HL-60 (cell line): ENCODE measurements around the gene IYD.

ENCODE experiments used
- DNase-seq, 2 experiments: peaks; one replicate each; pipeline ENCODE4 v3.0.0-alpha.2; 2010 to 2020; ENCODE audit warnings: low read depth in 1 of 2, low spot score in 1 of 2
- H3K27ac ChIP-seq: fragments of 250-450 bp; sonication (Bioruptor Pico); replicated peaks from 2 replicates; pipeline ENCODE4 v1.5.1; 2020; ENCODE audit warnings: mild to moderate bottlenecking, moderate library complexity
- H3K27me3 ChIP-seq: fragments of 250-450 bp; sonication (Bioruptor Pico); 2 replicates; pipeline ENCODE4 v1.5.1; 2021; ENCODE audit warnings: mild to moderate bottlenecking, moderate library complexity; ENCODE audit not compliant: insufficient read depth, poor library complexity, severe bottlenecking
- H3K4me3 ChIP-seq: replicated peaks from 2 replicates; pipeline ENCODE4 v1.5.1; 2011; ENCODE audit warnings: mild to moderate bottlenecking, control low read depth, low read length; ENCODE audit not compliant: insufficient read depth
- GABPA ChIP-seq: IDR thresholded peaks from 2 replicates; pipeline ENCODE4 v1.6.1; 2012; ENCODE audit warnings: low read depth
- POLR2AphosphoS5 ChIP-seq: IDR thresholded peaks from 2 replicates; pipeline ENCODE4 v1.6.1; 2012; ENCODE audit warnings: low read depth
- SPI1 ChIP-seq: IDR thresholded peaks from 2 replicates; pipeline ENCODE4 v1.6.1; 2012; ENCODE audit warnings: low read depth, mild to moderate bottlenecking, borderline replicate concordance
- TF ChIP-seq, protein P1 (sequence below): IDR thresholded peaks from one replicate; pipeline ENCODE4 v1.5.1; 2011; ENCODE audit warnings: low read length, control low read depth, inconsistent platforms; ENCODE audit not compliant: insufficient read depth
- TF ChIP-seq, protein P2 (sequence below): IDR thresholded peaks from 2 replicates; pipeline ENCODE4 v1.6.1; 2012; ENCODE audit warnings: low read depth; ENCODE audit not compliant: insufficient replicate concordance

IYD gene

DNA sequence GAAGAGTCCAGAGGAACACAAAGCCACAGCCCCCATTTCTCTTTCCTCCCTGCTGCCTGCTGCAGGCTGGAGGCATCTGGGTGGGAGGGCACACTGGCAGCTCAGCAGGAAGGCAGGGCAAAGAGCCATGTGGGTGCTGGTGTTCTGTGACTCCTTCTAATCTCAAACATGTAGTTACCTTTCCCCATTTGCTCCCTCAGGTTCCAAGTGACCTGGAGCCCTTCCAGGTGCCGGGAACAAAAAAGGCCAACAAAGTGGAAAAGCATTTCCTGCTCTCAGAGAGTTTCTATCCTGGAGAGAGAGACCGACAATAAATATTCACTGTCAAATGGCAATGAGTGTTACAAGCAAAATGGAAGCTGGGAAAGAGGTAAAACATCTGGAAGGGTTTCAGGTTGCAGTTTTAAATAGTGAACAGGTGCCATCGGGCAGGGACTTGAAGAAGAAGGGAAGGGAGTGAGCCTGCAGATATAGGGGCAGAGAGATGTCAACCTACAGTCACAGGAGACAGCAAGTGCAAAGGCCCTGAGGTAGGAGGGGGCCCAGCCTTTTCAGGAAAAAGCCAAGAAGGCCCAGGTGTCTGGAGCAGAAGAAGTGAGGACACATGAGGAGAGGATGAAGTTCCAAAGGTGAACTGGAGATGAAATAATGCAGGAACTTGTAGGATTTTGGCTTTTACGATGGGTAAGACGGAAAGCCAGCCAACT is 43.6 kb upstream of the IYD start:
- TF ChIP-seq GABPA = no peak
- TF ChIP-seq, protein P1, sequence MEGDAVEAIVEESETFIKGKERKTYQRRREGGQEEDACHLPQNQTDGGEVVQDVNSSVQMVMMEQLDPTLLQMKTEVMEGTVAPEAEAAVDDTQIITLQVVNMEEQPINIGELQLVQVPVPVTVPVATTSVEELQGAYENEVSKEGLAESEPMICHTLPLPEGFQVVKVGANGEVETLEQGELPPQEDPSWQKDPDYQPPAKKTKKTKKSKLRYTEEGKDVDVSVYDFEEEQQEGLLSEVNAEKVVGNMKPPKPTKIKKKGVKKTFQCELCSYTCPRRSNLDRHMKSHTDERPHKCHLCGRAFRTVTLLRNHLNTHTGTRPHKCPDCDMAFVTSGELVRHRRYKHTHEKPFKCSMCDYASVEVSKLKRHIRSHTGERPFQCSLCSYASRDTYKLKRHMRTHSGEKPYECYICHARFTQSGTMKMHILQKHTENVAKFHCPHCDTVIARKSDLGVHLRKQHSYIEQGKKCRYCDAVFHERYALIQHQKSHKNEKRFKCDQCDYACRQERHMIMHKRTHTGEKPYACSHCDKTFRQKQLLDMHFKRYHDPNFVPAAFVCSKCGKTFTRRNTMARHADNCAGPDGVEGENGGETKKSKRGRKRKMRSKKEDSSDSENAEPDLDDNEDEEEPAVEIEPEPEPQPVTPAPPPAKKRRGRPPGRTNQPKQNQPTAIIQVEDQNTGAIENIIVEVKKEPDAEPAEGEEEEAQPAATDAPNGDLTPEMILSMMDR = no peak
- TF ChIP-seq SPI1 = no peak
- TF ChIP-seq, protein P2, sequence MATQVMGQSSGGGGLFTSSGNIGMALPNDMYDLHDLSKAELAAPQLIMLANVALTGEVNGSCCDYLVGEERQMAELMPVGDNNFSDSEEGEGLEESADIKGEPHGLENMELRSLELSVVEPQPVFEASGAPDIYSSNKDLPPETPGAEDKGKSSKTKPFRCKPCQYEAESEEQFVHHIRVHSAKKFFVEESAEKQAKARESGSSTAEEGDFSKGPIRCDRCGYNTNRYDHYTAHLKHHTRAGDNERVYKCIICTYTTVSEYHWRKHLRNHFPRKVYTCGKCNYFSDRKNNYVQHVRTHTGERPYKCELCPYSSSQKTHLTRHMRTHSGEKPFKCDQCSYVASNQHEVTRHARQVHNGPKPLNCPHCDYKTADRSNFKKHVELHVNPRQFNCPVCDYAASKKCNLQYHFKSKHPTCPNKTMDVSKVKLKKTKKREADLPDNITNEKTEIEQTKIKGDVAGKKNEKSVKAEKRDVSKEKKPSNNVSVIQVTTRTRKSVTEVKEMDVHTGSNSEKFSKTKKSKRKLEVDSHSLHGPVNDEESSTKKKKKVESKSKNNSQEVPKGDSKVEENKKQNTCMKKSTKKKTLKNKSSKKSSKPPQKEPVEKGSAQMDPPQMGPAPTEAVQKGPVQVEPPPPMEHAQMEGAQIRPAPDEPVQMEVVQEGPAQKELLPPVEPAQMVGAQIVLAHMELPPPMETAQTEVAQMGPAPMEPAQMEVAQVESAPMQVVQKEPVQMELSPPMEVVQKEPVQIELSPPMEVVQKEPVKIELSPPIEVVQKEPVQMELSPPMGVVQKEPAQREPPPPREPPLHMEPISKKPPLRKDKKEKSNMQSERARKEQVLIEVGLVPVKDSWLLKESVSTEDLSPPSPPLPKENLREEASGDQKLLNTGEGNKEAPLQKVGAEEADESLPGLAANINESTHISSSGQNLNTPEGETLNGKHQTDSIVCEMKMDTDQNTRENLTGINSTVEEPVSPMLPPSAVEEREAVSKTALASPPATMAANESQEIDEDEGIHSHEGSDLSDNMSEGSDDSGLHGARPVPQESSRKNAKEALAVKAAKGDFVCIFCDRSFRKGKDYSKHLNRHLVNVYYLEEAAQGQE = no peak
- no peak for TF ChIP-seq POLR2AphosphoS5
- no peak for DNase-seq

DNA sequence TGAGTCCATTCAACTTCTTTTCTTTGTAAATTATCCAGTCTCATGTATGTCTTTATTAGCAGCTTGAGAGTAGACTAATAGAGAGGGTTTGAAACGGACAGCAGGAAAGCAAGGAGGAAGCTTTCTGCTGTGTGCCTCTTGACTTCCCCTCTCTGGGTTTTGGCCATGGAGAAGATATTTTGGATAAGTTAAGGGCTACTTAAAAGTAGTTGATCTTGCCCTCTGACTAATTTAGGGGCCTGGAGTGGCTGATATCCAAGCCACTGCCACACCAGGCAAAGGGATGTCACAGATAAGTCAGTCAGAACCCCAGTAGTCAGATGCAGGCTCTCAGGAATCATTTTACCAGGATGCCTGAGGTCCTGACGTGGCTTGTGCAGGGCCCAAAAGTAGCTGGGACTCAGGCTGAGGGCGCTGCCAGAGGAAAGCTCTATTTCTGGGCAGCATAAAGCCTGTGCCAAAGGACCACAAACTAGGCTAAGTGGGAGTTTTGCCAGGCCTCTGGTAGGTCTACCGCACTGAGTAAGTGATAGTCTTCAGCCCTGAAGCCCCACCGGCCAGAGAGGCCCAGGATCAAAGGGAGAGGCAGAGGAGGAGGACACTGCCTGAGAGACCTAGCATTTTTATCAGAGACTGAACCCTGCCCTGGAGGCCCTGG is 41.6 kb upstream of the IYD start:
- no peak overlapping the region for H3K4me3 ChIP-seq
- H3K27ac ChIP-seq = no peak overlapping the region
- DNase-seq = no peak
- TF ChIP-seq GABPA = no peak
- TF ChIP-seq, protein P1 = no peak
- no peak for TF ChIP-seq SPI1
- no peak for TF ChIP-seq POLR2AphosphoS5
- TF ChIP-seq, protein P2 = no peak
- no peaks in the 10 kb centered on the region for H3K27me3 ChIP-seq

More for the DNA sequence above, 43.6 kb upstream of the IYD start:
- Histone ChIP-seq H3K27me3 (peaks cover 3% of the 10 kb centered on the region), H3K27ac (no peak overlapping the region), H3K4me3 (no peak overlapping the region)

DNA sequence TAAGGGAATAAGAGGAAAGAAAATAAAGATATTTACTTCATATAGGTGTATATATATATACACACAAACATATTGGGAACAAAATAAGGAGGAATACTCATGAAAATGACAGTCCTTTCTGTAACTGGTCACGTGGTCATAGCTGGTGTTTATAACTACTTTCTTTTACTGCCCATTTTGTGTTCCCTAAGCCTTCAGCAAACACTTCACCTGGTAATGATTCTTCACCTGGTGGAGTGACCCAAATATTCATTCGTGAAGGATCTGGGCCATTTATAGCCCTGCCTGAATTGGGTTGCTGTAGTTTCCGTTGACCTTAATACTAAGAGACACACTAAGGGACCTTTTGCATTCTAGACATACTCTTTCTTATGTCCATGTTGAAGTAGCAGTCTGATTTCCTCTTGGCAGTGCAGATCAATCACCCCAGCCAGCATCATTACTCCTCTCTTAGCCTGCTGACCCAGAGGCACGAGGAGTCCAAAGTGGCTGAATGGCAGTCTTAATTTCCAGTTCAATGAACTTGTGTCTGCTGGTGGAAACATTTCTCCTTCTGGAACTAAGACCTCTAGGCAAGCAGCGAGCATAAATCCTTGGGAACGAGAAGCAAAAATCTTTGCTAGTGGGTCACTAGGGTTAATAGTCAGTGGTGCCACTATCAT is 39.9 kb upstream of the IYD start:
- Histone ChIP-seq H3K27me3 (no peaks in the 10 kb centered on the region), H3K4me3 (no peak overlapping the region), H3K27ac (no peak overlapping the region)
- TF ChIP-seq POLR2AphosphoS5 (no peak), SPI1 (no peak), GABPA (no peak)
- TF ChIP-seq, protein P2 = no peak
- TF ChIP-seq, protein P1 = no peak
- DNase-seq = no peak
